SJCRH30 (cell line): Measurements from ENCODE around the gene SULT1C4. TPM values are rescaled to one million over a fixed set of nuclear protein-coding genes. Genes with fewer than 3 reads are reported as not detected.
A peak's percentile ranks its signal among the peaks of the same experiment; 100 is the strongest.
"Not testable (repeated sequence)": the region's sequence is repeated elsewhere in the genome, so short reads cannot be mapped to it uniquely, and the experiment has no call there.

Experiments used
- DNase-seq, 2 experiments: peaks; one replicate each; pipeline ENCODE4 v3.0.0-alpha.2; 2015 to 2020
- H3K27ac ChIP-seq: fragments of 250-450 bp; sonication (Bioruptor Pico); 2 replicates; pipeline ENCODE4 v1.5.1; 2020; ENCODE audit warnings: mild to moderate bottlenecking, moderate library complexity
- H3K27me3 ChIP-seq: fragments of 250-450 bp; sonication (Bioruptor Pico); 2 replicates; pipeline ENCODE4 v1.5.1; 2020; ENCODE audit warnings: mild to moderate bottlenecking, moderate library complexity
- H3K36me3 ChIP-seq: fragments of 250-450 bp; sonication (Bioruptor Pico); 2 replicates; pipeline ENCODE4 v1.5.1; 2020; ENCODE audit warnings: mild to moderate bottlenecking, moderate library complexity
- H3K4me1 ChIP-seq: fragments of 250-450 bp; sonication (Bioruptor Pico); 2 replicates; pipeline ENCODE4 v1.5.1; 2020; ENCODE audit warnings: mild to moderate bottlenecking, moderate library complexity
- H3K4me3 ChIP-seq: fragments of 250-450 bp; sonication (Bioruptor Pico); 2 replicates; pipeline ENCODE4 v1.5.1; 2020; ENCODE audit warnings: mild to moderate bottlenecking, moderate library complexity
- H3K9me3 ChIP-seq: fragments of 250-450 bp; sonication (Bioruptor Pico); replicated peaks from 2 replicates; pipeline ENCODE4 v1.5.1; 2020; ENCODE audit warnings: mild to moderate bottlenecking, moderate library complexity
- total RNA-seq: library from RNA; depleted of rRNA; stranded (reverse); fragments of >200 nt; shearing (Covaris generic); gene quantifications from 2 replicates; pipeline ENCODE4 v1.2.3, GENCODE V29; 2014; rRNA removed

SULT1C4 gene
- total RNA-seq, 1 experiment from 2014 or later = 2.4 TPM

- Histone ChIP-seq H3K27me3 (no peaks in the 10 kb centered on the region), H3K4me3 (no peak overlapping the region), H3K4me1 (peaks cover 21% of the 10 kb centered on the region), H3K27ac (peak overlapping the region; percentile 57), H3K9me3 (no peaks in the 10 kb centered on the region), H3K36me3 (no peaks in the 10 kb centered on the region)
- no peak for DNase-seq
Measured at GRCh38 chr2:108413711-108414095, 35.9 kb downstream of the SULT1C4 start.

GRCh38 chr2:108414256-108414876 is 36.6 kb downstream of the SULT1C4 start:
- Histone ChIP-seq H3K9me3 (no peaks in the 10 kb centered on the region), H3K36me3 (no peaks in the 10 kb centered on the region), H3K27ac (no peak overlapping the region), H3K4me1 (peaks cover 21% of the 10 kb centered on the region), H3K4me3 (no peak overlapping the region), H3K27me3 (no peaks in the 10 kb centered on the region)
- no peak for DNase-seq

GRCh38 chr2:108414945-108415344 is 37.2 kb downstream of the SULT1C4 start:
- no peak overlapping the region for H3K4me3 ChIP-seq
- no peak overlapping the region for H3K27ac ChIP-seq
- no peak for DNase-seq
- H3K36me3 ChIP-seq = no peaks in the 10 kb centered on the region
- no peaks in the 10 kb centered on the region for H3K9me3 ChIP-seq
- no peaks in the 10 kb centered on the region for H3K27me3 ChIP-seq
- peaks cover 21% of the 10 kb centered on the region for H3K4me1 ChIP-seq

- peaks cover 21% of the 10 kb centered on the region for H3K4me1 ChIP-seq
- no peaks in the 10 kb centered on the region for H3K36me3 ChIP-seq
- no peaks in the 10 kb centered on the region for H3K27me3 ChIP-seq
- DNase-seq = peak in 1 of 2 experiments; percentile 8
- no peaks in the 10 kb centered on the region for H3K9me3 ChIP-seq
- no peak overlapping the region for H3K4me3 ChIP-seq
- H3K27ac ChIP-seq = no peak overlapping the region
Measured at GRCh38 chr2:108417254-108417653, 39.5 kb downstream of the SULT1C4 start.

- DNase-seq = no peak
- no peaks in the 10 kb centered on the region for H3K27me3 ChIP-seq
- no peak overlapping the region for H3K27ac ChIP-seq
- H3K4me1 ChIP-seq = peaks cover 11% of the 10 kb centered on the region
- no peaks in the 10 kb centered on the region for H3K36me3 ChIP-seq
- H3K9me3 ChIP-seq = no peaks in the 10 kb centered on the region; the same call in 1 of the 2 replicates
- no peak overlapping the region for H3K4me3 ChIP-seq
Measured at GRCh38 chr2:108418416-108418815, 40.7 kb downstream of the SULT1C4 start.

GRCh38 chr2:108423067-108423466 is 45.3 kb downstream of the SULT1C4 start:
- Histone ChIP-seq H3K4me1 (no peaks in the 10 kb centered on the region), H3K36me3 (no peaks in the 10 kb centered on the region), H3K9me3 (peaks cover 4% of the 10 kb centered on the region; the same call in 1 of the 2 replicates), H3K27ac (no peak overlapping the region), H3K4me3 (no peak overlapping the region), H3K27me3 (no peaks in the 10 kb centered on the region)
- DNase-seq = no peak

GRCh38 chr2:108423502-108424251 is 45.9 kb downstream of the SULT1C4 start:
- H3K4me3 ChIP-seq = no peak overlapping the region
- no peaks in the 10 kb centered on the region for H3K4me1 ChIP-seq
- DNase-seq = no peak
- no peaks in the 10 kb centered on the region for H3K27me3 ChIP-seq
- no peaks in the 10 kb centered on the region for H3K36me3 ChIP-seq
- no peak overlapping the region for H3K27ac ChIP-seq
- H3K9me3 ChIP-seq = peaks cover 4% of the 10 kb centered on the region; the same call in 1 of the 2 replicates

- DNase-seq = no peak
- 0 out of 2 replicates have a peak, but pooled peaks cover 4% of the 10 kb centered on the region for H3K9me3 ChIP-seq
- no peaks in the 10 kb centered on the region for H3K4me1 ChIP-seq
- H3K4me3 ChIP-seq = no peak overlapping the region
- H3K27ac ChIP-seq = no peak overlapping the region
- no peaks in the 10 kb centered on the region for H3K36me3 ChIP-seq
- H3K27me3 ChIP-seq = no peaks in the 10 kb centered on the region
Measured at GRCh38 chr2:108428286-108429009, 50.7 kb downstream of the SULT1C4 start.

- not testable (repeated sequence) for H3K9me3 ChIP-seq, H3K4me3 ChIP-seq, H3K4me1 ChIP-seq, H3K36me3 ChIP-seq, H3K27ac ChIP-seq, DNase-seq, H3K27me3 ChIP-seq
Measured at GRCh38 chr2:108435578-108435977, 57.8 kb downstream of the SULT1C4 start.

GRCh38 chr2:108436976-108437375 is 59.2 kb downstream of the SULT1C4 start:
- DNase-seq = no peak
- no peaks in the 10 kb centered on the region for H3K27me3 ChIP-seq
- no peak overlapping the region for H3K27ac ChIP-seq

More at GRCh38 chr2:108436976-108437375, 59.2 kb downstream of the SULT1C4 start:
- H3K36me3 ChIP-seq = no peaks in the 10 kb centered on the region
- H3K4me3 ChIP-seq = no peak overlapping the region
- no peaks in the 10 kb centered on the region for H3K9me3 ChIP-seq
- H3K4me1 ChIP-seq = no peaks in the 10 kb centered on the region

Other genes starting within 250 kb of the SULT1C4 start
- gene SULT1C3, start 138.0 kb upstream of the SULT1C4 start, total RNA-seq = not detected in 2 replicates
- gene SULT1C2, start 89.1 kb upstream of the SULT1C4 start, total RNA-seq = not detected in 2 replicates
- 19.0 and 29.1 TPM in 2 replicates for gene GCC2, start 71.3 kb downstream of the SULT1C4 start, total RNA-seq
- gene LIMS1, start 156.5 kb downstream of the SULT1C4 start, total RNA-seq = 44.0 and 48.7 TPM in 2 replicates